ENCODE measurements around the gene HPSE. TPM values are rescaled to one million over a fixed set of nuclear protein-coding genes. Genes with fewer than 3 reads are reported as not detected.

Gene HPSE
- total and polyA plus RNA-seq, 8 donors = under 0.01 to 4.9 (median 1.2) TPM; not detected in 1

DNA sequence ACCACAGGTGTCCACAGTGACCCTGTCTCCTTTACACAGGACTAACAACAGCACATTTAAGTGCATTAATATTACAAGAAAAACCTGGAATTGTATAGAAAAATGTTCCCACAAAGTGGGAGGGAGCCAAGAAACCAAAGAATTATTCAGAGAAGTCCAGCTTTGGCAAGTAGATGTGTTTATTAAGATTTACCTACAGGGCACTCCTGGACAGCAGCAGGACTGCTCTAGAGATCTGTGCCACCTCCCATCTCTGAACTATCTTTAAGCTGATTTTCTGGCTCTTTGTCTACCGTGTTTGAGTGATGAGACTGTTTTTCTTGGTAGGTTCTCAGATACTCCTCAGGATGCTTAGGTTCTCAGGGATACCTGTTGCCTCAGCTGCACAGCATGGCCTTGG is 38.3 kb upstream of the HPSE start:
- no peak overlapping the region for H3K27ac ChIP-seq
- no peaks in the 10 kb centered on the region for H3K27me3 ChIP-seq
- WGBS, 5 donors = 76 to 97% (median 85%) methylated on average over 1 of the region's 1 CpG
- no peaks in the 10 kb centered on the region for H3K4me1 ChIP-seq
- intact Hi-C loops (cut with DNase I; ENCODE audit: low total_unique reads) = no loop called here
- no peak overlapping the region for H3K4me3 ChIP-seq
- no peaks in the 10 kb centered on the region for H3K36me3 ChIP-seq
- TF ChIP-seq POLR2AphosphoS5 (IDR thresholded peaks at IDR 0.05) = no peak
- TF ChIP-seq, protein P1, sequence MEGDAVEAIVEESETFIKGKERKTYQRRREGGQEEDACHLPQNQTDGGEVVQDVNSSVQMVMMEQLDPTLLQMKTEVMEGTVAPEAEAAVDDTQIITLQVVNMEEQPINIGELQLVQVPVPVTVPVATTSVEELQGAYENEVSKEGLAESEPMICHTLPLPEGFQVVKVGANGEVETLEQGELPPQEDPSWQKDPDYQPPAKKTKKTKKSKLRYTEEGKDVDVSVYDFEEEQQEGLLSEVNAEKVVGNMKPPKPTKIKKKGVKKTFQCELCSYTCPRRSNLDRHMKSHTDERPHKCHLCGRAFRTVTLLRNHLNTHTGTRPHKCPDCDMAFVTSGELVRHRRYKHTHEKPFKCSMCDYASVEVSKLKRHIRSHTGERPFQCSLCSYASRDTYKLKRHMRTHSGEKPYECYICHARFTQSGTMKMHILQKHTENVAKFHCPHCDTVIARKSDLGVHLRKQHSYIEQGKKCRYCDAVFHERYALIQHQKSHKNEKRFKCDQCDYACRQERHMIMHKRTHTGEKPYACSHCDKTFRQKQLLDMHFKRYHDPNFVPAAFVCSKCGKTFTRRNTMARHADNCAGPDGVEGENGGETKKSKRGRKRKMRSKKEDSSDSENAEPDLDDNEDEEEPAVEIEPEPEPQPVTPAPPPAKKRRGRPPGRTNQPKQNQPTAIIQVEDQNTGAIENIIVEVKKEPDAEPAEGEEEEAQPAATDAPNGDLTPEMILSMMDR (IDR thresholded peaks at IDR 0.05) = no peak
- TF ChIP-seq EP300 (IDR thresholded peaks at IDR 0.05) = no peak
- TF ChIP-seq POLR2A (IDR thresholded peaks at IDR 0.05) = no peak
- peaks cover 0 to 2% (median under 1%) of the 10 kb centered on the region in 4 donors for H3K9me3 ChIP-seq
- no peak for DNase-seq

DNA sequence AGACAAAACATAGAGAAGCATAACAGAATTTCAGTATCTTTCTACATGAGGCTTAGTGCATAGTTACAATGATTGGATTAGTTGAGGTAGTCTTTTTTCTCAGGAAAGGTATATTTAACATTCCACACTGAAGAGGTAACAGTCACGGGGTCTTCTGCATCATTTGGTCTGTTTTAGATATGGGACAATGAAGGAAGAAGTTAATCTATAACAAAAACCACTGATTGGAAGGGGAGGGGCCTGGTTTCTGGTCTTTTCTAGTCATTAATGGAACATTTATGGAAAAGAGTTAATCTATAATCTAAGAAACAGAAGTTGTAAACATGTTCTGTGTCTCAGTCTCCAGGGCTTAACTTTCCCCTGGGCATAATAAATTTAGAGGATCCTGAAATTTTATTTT is 37.3 kb upstream of the HPSE start:
- no peak for DNase-seq
- intact Hi-C loops (cut with DNase I; ENCODE audit: low total_unique reads) = no loop called here
- no peaks in the 10 kb centered on the region for H3K27me3 ChIP-seq
- no peak for TF ChIP-seq POLR2AphosphoS5 (IDR thresholded peaks at IDR 0.05)
- TF ChIP-seq, protein P1 (IDR thresholded peaks at IDR 0.05) = no peak
- TF ChIP-seq POLR2A (IDR thresholded peaks at IDR 0.05) = no peak
- TF ChIP-seq EP300 (IDR thresholded peaks at IDR 0.05) = no peak
- no peak overlapping the region for H3K4me3 ChIP-seq
- no peaks in the 10 kb centered on the region for H3K36me3 ChIP-seq
- H3K9me3 ChIP-seq = no peaks in the 10 kb centered on the region
- H3K4me1 ChIP-seq = no peaks in the 10 kb centered on the region
- WGBS, 5 donors = 27 to 65% (median 58%) methylated on average over 1 of the region's 1 CpG
- no peak overlapping the region for H3K27ac ChIP-seq

DNA sequence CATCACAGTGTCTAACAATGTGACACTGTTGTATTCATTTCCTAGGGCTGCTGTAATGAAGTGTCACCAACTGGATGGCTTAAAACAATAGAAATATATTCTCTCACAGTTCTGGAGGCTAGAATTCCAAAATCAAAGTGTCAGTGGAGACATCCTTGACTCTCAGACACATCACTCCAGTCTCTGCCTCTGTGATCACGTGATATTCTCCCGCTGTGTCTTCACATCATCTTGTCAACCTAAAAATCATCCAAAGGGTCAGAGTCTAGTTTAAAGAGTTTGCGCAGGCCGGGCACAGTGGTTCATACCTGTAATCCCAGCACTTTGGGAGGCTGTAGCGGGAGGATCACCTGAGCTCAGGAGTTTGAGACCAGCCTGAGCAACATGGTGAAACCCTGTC is 36.6 kb upstream of the HPSE start:
- intact Hi-C loops (cut with DNase I; ENCODE audit: low total_unique reads) = no loop called here
- no peaks in the 10 kb centered on the region for H3K9me3 ChIP-seq
- TF ChIP-seq EP300 (IDR thresholded peaks at IDR 0.05) (no peak), POLR2A (IDR thresholded peaks at IDR 0.05) (no peak), POLR2AphosphoS5 (IDR thresholded peaks at IDR 0.05) (no peak)
- TF ChIP-seq, protein P1 (IDR thresholded peaks at IDR 0.05) = no peak
- H3K36me3 ChIP-seq = no peaks in the 10 kb centered on the region
- no peak for DNase-seq
- H3K4me3 ChIP-seq = no peak overlapping the region
- no peaks in the 10 kb centered on the region for H3K4me1 ChIP-seq
- 89 to 98% (median 96%) methylated on average over 5 of the region's 5 CpGs for WGBS, 5 donors
- H3K27ac ChIP-seq = no peak overlapping the region
- H3K27me3 ChIP-seq = no peaks in the 10 kb centered on the region

DNA sequence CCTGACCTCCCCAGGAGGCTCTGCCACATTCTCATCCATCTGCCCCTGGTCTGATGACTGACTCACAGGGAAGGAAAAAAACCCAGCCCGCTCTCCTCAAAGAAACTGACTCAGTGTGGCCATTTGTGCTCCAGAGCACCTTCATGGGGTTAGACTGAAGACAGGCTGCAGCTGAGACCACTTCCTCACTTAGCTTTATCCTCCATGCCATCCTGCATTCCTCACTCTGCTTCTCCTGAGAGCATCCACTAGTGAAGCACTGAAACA is 35.9 kb upstream of the HPSE start:
- Histone ChIP-seq H3K36me3 (no peaks in the 10 kb centered on the region), H3K9me3 (no peaks in the 10 kb centered on the region), H3K4me3 (no peak overlapping the region), H3K27ac (no peak overlapping the region), H3K4me1 (no peaks in the 10 kb centered on the region), H3K27me3 (no peaks in the 10 kb centered on the region)
- TF ChIP-seq POLR2AphosphoS5 (IDR thresholded peaks at IDR 0.05) = no peak
- TF ChIP-seq POLR2A (IDR thresholded peaks at IDR 0.05) = no peak
- TF ChIP-seq, protein P1 (IDR thresholded peaks at IDR 0.05) = no peak
- TF ChIP-seq EP300 (IDR thresholded peaks at IDR 0.05) = no peak
- no peak for DNase-seq
- intact Hi-C loops (cut with DNase I; ENCODE audit: low total_unique reads) = no loop called here
- WGBS, 5 donors = 27 to 100% (median 98%) methylated on average over 1 of the region's 1 CpG

Measured in stomach (tissue), 9 donors.